Measurements from ENCODE around the gene TOGARAM2. TPM values are rescaled to one million over a fixed set of nuclear protein-coding genes. Genes with fewer than 3 reads are reported as not detected.

The TOGARAM2 gene
- total and polyA plus RNA-seq, 3 donors from 2014 or later = 2.1 to 5.2 (median 3.5) TPM

- WGBS, 2 donors = 80 to 93% methylated on average over 6 to 8 of the region's 8 CpGs
- Histone ChIP-seq H3K27me3 (no peaks in the 10 kb centered on the region), H3K4me1 (peaks cover 11% of the 10 kb centered on the region), H3K9me3 (no peaks in the 10 kb centered on the region), H3K36me3 (ENCODE audit: low read depth, missing control alignments) (no peaks in the 10 kb centered on the region), H3K4me3 (no peak overlapping the region), H3K27ac (no peak overlapping the region)
- intact Hi-C loops (cut with DNase I; ENCODE audit: low total_unique reads) = no loop called here
- DNase-seq = no peak
- no peak for TF ChIP-seq POLR2A (IDR thresholded peaks at IDR 0.05)
- TF ChIP-seq, protein P1, sequence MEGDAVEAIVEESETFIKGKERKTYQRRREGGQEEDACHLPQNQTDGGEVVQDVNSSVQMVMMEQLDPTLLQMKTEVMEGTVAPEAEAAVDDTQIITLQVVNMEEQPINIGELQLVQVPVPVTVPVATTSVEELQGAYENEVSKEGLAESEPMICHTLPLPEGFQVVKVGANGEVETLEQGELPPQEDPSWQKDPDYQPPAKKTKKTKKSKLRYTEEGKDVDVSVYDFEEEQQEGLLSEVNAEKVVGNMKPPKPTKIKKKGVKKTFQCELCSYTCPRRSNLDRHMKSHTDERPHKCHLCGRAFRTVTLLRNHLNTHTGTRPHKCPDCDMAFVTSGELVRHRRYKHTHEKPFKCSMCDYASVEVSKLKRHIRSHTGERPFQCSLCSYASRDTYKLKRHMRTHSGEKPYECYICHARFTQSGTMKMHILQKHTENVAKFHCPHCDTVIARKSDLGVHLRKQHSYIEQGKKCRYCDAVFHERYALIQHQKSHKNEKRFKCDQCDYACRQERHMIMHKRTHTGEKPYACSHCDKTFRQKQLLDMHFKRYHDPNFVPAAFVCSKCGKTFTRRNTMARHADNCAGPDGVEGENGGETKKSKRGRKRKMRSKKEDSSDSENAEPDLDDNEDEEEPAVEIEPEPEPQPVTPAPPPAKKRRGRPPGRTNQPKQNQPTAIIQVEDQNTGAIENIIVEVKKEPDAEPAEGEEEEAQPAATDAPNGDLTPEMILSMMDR (IDR thresholded peaks at IDR 0.05) = no peak
Observed at GRCh38 chr2:29072251-29072650, 91.2 kb downstream of the TOGARAM2 start.

GRCh38 chr2:29072971-29073725 is 92.0 kb downstream of the TOGARAM2 start:
- no peak overlapping the region for H3K4me3 ChIP-seq
- peaks cover 11% of the 10 kb centered on the region for H3K4me1 ChIP-seq
- TF ChIP-seq POLR2A (IDR thresholded peaks at IDR 0.05) = no peak
- TF ChIP-seq, protein P1 (IDR thresholded peaks at IDR 0.05) = no peak
- intact Hi-C loops (cut with DNase I; ENCODE audit: low total_unique reads) = no loop called here
- H3K9me3 ChIP-seq = no peaks in the 10 kb centered on the region
- DNase-seq = no peak
- WGBS, 2 donors = 87 to 89% methylated on average over 8 to 12 of the region's 12 CpGs
- no peaks in the 10 kb centered on the region for H3K36me3 ChIP-seq (ENCODE audit: low read depth, missing control alignments)
- H3K27ac ChIP-seq = no peak overlapping the region
- no peaks in the 10 kb centered on the region for H3K27me3 ChIP-seq

DNA sequence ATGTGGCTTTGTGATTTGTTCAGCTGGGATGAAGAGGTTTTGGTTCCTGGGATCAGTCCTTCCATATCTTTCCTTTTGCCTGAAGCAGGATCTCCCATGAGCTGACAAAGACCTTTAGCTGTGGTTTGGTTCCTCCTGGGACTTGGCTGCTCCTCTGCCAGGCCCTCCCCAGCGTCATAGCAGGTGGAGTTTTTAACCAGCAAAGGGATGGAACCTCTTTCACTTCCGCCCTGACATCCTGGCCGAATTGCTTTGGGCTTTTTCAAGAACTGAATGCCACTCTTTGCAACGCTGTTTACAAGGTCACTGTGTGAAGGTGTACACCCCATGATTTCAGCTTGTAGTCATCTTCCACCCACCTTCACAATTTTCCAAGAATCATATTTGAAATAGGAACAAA is 92.8 kb downstream of the TOGARAM2 start:
- H3K9me3 ChIP-seq = no peaks in the 10 kb centered on the region
- TF ChIP-seq, protein P1 (IDR thresholded peaks at IDR 0.05) = no peak
- TF ChIP-seq POLR2A (IDR thresholded peaks at IDR 0.05) = no peak
- H3K4me1 ChIP-seq = peaks cover 11% of the 10 kb centered on the region
- H3K4me3 ChIP-seq = no peak overlapping the region
- DNase-seq = no peak
- H3K27me3 ChIP-seq = no peaks in the 10 kb centered on the region
- intact Hi-C loops (cut with DNase I; ENCODE audit: low total_unique reads) = no loop called here
- no peaks in the 10 kb centered on the region for H3K36me3 ChIP-seq (ENCODE audit: low read depth, missing control alignments)
- 62 to 74% methylated on average over 4 of the region's 4 CpGs for WGBS, 2 donors
- no peak overlapping the region for H3K27ac ChIP-seq

DNA sequence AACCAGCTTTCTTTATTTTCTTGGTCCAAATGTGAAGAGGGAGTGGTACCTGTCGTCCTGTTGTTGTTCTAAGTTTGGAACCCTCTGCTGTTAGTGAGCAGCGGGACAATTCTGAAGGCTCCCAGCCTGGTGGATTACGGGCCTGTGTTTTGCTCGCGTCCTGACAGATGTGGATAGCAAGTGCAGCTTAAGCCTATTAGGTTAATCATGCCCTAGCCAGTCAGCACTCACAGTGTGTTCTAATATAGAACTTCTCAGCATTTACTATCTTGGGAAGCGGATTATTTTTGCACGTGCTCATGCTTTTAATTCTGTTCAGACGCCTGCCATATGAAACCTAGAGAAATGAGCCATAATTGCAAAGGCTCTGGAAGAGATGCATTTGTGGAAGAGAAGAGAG is 93.3 kb downstream of the TOGARAM2 start, which contains the start of gene PCARE:
PCARE (minus strand) TSS at position 113 of the 400 bp plus-strand sequence. CDS start 262 bp downstream, outside the sequence.
- H3K4me1 ChIP-seq = peaks cover 11% of the 10 kb centered on the region
- 77 to 87% methylated on average over 8 of the region's 8 CpGs for WGBS, 2 donors
- H3K27me3 ChIP-seq = no peaks in the 10 kb centered on the region
- DNase-seq = no peak
- TF ChIP-seq POLR2A (IDR thresholded peaks at IDR 0.05) = no peak
- TF ChIP-seq, protein P1 (IDR thresholded peaks at IDR 0.05) = no peak
- H3K9me3 ChIP-seq = no peaks in the 10 kb centered on the region
- intact Hi-C loops (cut with DNase I; ENCODE audit: low total_unique reads) = no loop called here
- H3K4me3 ChIP-seq = no peak within 1 kb of the TSS
- H3K27ac ChIP-seq = no peak within 1 kb of the TSS
- no peaks in the 10 kb centered on the region for H3K36me3 ChIP-seq (ENCODE audit: low read depth, missing control alignments)

Data from testis (tissue), 3 donors.